DOHH2 (cell line): ENCODE measurements around the gene AS3MT.

ENCODE experiments used
- H3F3A ChIP-seq: fragments of 200-600 bp; sonication (generic), shearing (Covaris generic); 2 replicates; pipeline ENCODE4 v1.6.0; 2016; ENCODE audit warnings: antibody characterized with exemption, mild to moderate bottlenecking; ENCODE audit not compliant: control insufficient read depth, insufficient read depth
- H3K27ac ChIP-seq: fragments of 200-600 bp; sonication (generic); 2 replicates; pipeline ENCODE4 v1.5.1; 2014; ENCODE audit warnings: low read depth, mild to moderate bottlenecking, low read length, moderate library complexity
- H3K27me3 ChIP-seq: fragments of 200-600 bp; sonication (generic); 2 replicates; pipeline ENCODE4 v1.6.1; 2014; ENCODE audit warnings: mild to moderate bottlenecking, low read length, mixed read lengths; ENCODE audit not compliant: control insufficient read depth
- H3K36me3 ChIP-seq: fragments of 200-600 bp; sonication (generic); 2 replicates; pipeline ENCODE4 v1.6.1; 2014; ENCODE audit warnings: mild to moderate bottlenecking, low read length, moderate library complexity, mixed read lengths; ENCODE audit not compliant: control insufficient read depth
- H3K4me1 ChIP-seq: fragments of 200-600 bp; sonication (generic); 2 replicates; pipeline ENCODE4 v1.6.1; 2014; ENCODE audit warnings: mild to moderate bottlenecking, low read length, mixed read lengths; ENCODE audit not compliant: control insufficient read depth
- H3K4me2 ChIP-seq: fragments of 200-600 bp; sonication (generic); 2 replicates; pipeline ENCODE4 v1.6.0; 2014; ENCODE audit warnings: mild to moderate bottlenecking, low read length, moderate library complexity
- H3K4me3 ChIP-seq: fragments of 200-600 bp; sonication (generic); 2 replicates; pipeline ENCODE4 v1.5.1; 2014; ENCODE audit warnings: mild to moderate bottlenecking, low read length, mixed read lengths
- H3K79me2 ChIP-seq: fragments of 200-600 bp; sonication (generic); 2 replicates; pipeline ENCODE4 v1.6.1; 2014; ENCODE audit warnings: mild to moderate bottlenecking, low read length, mixed read lengths; ENCODE audit not compliant: control insufficient read depth
- H3K9me2 ChIP-seq: fragments of 200-600 bp; sonication (generic); replicated peaks from 2 replicates; pipeline ENCODE4 v1.6.1; 2014; ENCODE audit warnings: mild to moderate bottlenecking, low read length, mixed read lengths; ENCODE audit not compliant: control insufficient read depth
- H3K9me3 ChIP-seq: fragments of 200-600 bp; sonication (generic); 2 replicates; pipeline ENCODE4 v1.6.1; 2014; ENCODE audit warnings: antibody characterized with exemption, low read length, mixed read lengths; ENCODE audit not compliant: control insufficient read depth, insufficient read depth
- H4K20me1 ChIP-seq: fragments of 200-600 bp; sonication (generic); 2 replicates; pipeline ENCODE4 v1.6.0; 2014; ENCODE audit warnings: low read depth, mild to moderate bottlenecking, antibody characterized with exemption, low read length, moderate library complexity; ENCODE audit not compliant: control insufficient read depth, insufficient read depth
- CTCF ChIP-seq: fragments of 200-600 bp; sonication (generic); IDR thresholded peaks from one replicate; pipeline ENCODE4 v1.5.1; 2014; ENCODE audit warnings: antibody characterized with exemption, mild to moderate bottlenecking, low read depth, low read length; ENCODE audit not compliant: poor library complexity, severe bottlenecking
- EZH2phosphoT487 ChIP-seq: fragments of 200-600 bp; sonication (generic); IDR thresholded peaks from 2 replicates; pipeline ENCODE4 v1.6.1; 2017; ENCODE audit warnings: borderline replicate concordance, mild to moderate bottlenecking, antibody characterized with exemption, low read length, moderate library complexity, mixed read lengths

AS3MT gene

GRCh38 chr10:102919246-102919959 is 50.1 kb downstream of the AS3MT start:
- H3K27ac ChIP-seq: no peak overlapping the region
- H3K36me3 ChIP-seq: no peaks in the 10 kb centered on the region
- H3K27me3 ChIP-seq: 0 out of 2 replicates have a peak, but pooled peaks cover 4% of the 10 kb centered on the region
- H3K4me1 ChIP-seq: peaks cover 30% of the 10 kb centered on the region
- H3K4me2 ChIP-seq: peak overlapping the region; percentile 83
- H3K79me2 ChIP-seq: no peaks in the 10 kb centered on the region
- TF ChIP-seq EZH2phosphoT487: no peak
- no peak for TF ChIP-seq CTCF
- no peaks in the 10 kb centered on the region for H3K9me2 ChIP-seq
- no peaks in the 10 kb centered on the region for H3K9me3 ChIP-seq
- peak overlapping the region; percentile 88 for H3K4me3 ChIP-seq
- no peaks in the 10 kb centered on the region for H3F3A ChIP-seq
- H4K20me1 ChIP-seq: no peaks in the 10 kb centered on the region

- no peaks in the 10 kb centered on the region for H3K9me2 ChIP-seq
- no peaks in the 10 kb centered on the region for H4K20me1 ChIP-seq
- H3F3A ChIP-seq: no peaks in the 10 kb centered on the region
- no peak overlapping the region for H3K27ac ChIP-seq
- no peaks in the 10 kb centered on the region for H3K9me3 ChIP-seq
- H3K4me1 ChIP-seq: peaks cover 30% of the 10 kb centered on the region
- H3K27me3 ChIP-seq: 0 out of 2 replicates have a peak, but pooled peaks cover 4% of the 10 kb centered on the region
- H3K79me2 ChIP-seq: no peaks in the 10 kb centered on the region
- no peaks in the 10 kb centered on the region for H3K36me3 ChIP-seq
- H3K4me2 ChIP-seq: peak overlapping the region; percentile 83
- H3K4me3 ChIP-seq: 0 out of 2 replicates have a peak overlapping the region, but pooled peaks have one; percentile 11
- no peak for TF ChIP-seq CTCF
- no peak for TF ChIP-seq EZH2phosphoT487
Observed at GRCh38 chr10:102919992-102920739, 50.9 kb downstream of the AS3MT start.

GRCh38 chr10:102923601-102924000 is 54.3 kb downstream of the AS3MT start:
- Histone ChIP-seq H3K4me2 (no peak overlapping the region), H3F3A (no peaks in the 10 kb centered on the region), H3K27ac (no peak overlapping the region), H3K9me2 (no peaks in the 10 kb centered on the region), H3K4me3 (no peak overlapping the region), H3K9me3 (no peaks in the 10 kb centered on the region), H3K27me3 (no peaks in the 10 kb centered on the region), H3K4me1 (peaks cover 26% of the 10 kb centered on the region), H4K20me1 (no peaks in the 10 kb centered on the region), H3K36me3 (no peaks in the 10 kb centered on the region), H3K79me2 (no peaks in the 10 kb centered on the region)
- TF ChIP-seq CTCF (no peak), EZH2phosphoT487 (no peak)
